Left ventricle myocardium inferior (tissue), 1 donor: ENCODE data around the gene WNT3A. TPM values are rescaled to one million over a fixed set of nuclear protein-coding genes. Genes with fewer than 3 reads are reported as not detected.

Experiments
- DNase-seq: peaks from one replicate; pipeline ENCODE4 v3.0.0-alpha.2; 2020
- H3K27ac ChIP-seq: fragments of 200-600 bp; replicated peaks from 2 replicates; pipeline ENCODE4 v1.8.0; 2021
- H3K27me3 ChIP-seq: fragments of 200-600 bp; 2 replicates; pipeline ENCODE4 v1.8.0; 2021; ENCODE audit warnings: low read depth
- H3K36me3 ChIP-seq: fragments of 200-600 bp; 2 replicates; pipeline ENCODE4 v1.8.0; 2021
- H3K4me1 ChIP-seq: fragments of 200-600 bp; 2 replicates; pipeline ENCODE4 v1.8.0; 2021
- H3K4me3 ChIP-seq: fragments of 200-600 bp; 2 replicates; pipeline ENCODE4 v1.8.0; 2021; ENCODE audit warnings: mild to moderate bottlenecking, moderate library complexity
- H3K9me3 ChIP-seq: fragments of 200-600 bp; replicated peaks from 2 replicates; pipeline ENCODE4 v1.8.0; 2021
- CTCF ChIP-seq: fragments of 200-600 bp; IDR thresholded peaks from 2 replicates; pipeline ENCODE4 v1.8.0; 2021; ENCODE audit warnings: antibody characterized with exemption, mild to moderate bottlenecking, borderline replicate concordance
- intact Hi-C: fragments of 100-400 bp; cut with micrococcal nuclease; formaldehyde crosslinking; loops from one replicate; pipeline ENCODE4 v1.11.0; 2022
- total RNA-seq: library from RNA; stranded (reverse); fragmentation: NEBNext Ultra II Directional; extraction: Animal tissue kit (Norgen Biotek cat#: 25700); gene quantifications from one replicate; pipeline ENCODE4 v1.2.1, GENCODE V29; 2021
- donor health status: DM: no; HTN: yes; CAD: no; lungs with severe emphysema.

WNT3A gene
- total RNA-seq, 1 donor from 2014 or later = not detected

DNA sequence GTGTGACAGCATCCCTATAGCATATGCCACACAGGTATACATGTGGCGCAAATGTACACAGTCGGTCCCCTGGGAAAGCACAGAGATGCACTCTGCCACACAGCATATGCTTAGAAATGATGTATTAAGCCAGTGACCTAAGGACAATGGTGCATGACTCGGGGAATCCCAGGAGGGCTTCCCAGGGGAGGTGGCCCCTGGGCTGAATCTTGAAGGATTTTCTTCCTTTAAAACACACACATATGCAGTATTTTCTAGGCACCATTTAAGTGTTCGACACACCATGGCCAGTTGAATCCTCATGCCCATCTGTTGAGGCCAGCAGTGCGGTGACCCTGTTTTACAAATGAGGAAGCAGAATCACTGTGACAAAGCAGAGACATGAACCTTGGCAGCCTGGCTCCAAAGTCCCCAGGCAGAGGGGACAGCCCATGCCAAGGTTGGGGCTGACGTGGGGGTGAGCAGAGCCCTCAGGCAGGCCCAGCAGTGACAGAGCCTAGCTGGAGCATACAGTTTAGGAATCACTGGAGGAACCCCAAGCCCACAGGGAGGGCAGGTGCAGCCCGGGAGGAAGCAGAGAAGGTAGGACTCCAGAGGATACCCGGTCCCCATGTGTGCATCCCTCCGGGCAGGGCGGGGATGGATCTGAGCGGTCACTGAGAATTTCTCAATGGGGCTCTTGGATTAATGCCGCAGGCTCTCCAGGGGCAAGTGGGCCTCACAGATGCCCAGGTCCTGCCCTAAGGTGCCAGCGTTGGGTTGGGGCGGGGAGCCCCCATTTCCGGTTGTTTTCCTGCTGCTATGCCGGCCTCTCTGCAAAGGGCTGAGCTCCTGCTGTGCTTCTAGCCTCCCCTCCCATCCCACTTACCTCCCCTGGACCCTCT, 28.4 kb downstream of the WNT3A start:
- DNase-seq = no peak

GRCh38 chr1:228035844-228036243, 29.0 kb downstream of the WNT3A start:
- intact Hi-C loops = no loop called here
- no peak overlapping the region for H3K4me3 ChIP-seq
- H3K36me3 ChIP-seq = no peaks in the 10 kb centered on the region
- no peak for DNase-seq
- peaks cover 10% of the 10 kb centered on the region for H3K4me1 ChIP-seq
- TF ChIP-seq CTCF = no peak
- H3K27me3 ChIP-seq = peaks cover 78% of the 10 kb centered on the region
- H3K9me3 ChIP-seq = peaks cover 16% of the 10 kb centered on the region
- no peak overlapping the region for H3K27ac ChIP-seq

More for the DNA sequence above, 28.4 kb downstream of the WNT3A start:
- Histone ChIP-seq H3K4me1 (peaks cover 10% of the 10 kb centered on the region), H3K36me3 (no peaks in the 10 kb centered on the region), H3K4me3 (no peak overlapping the region), H3K27ac (no peak overlapping the region), H3K27me3 (peaks cover 79% of the 10 kb centered on the region), H3K9me3 (peaks cover 16% of the 10 kb centered on the region)
- no peak for TF ChIP-seq CTCF
- intact Hi-C loops = no loop called here

DNA sequence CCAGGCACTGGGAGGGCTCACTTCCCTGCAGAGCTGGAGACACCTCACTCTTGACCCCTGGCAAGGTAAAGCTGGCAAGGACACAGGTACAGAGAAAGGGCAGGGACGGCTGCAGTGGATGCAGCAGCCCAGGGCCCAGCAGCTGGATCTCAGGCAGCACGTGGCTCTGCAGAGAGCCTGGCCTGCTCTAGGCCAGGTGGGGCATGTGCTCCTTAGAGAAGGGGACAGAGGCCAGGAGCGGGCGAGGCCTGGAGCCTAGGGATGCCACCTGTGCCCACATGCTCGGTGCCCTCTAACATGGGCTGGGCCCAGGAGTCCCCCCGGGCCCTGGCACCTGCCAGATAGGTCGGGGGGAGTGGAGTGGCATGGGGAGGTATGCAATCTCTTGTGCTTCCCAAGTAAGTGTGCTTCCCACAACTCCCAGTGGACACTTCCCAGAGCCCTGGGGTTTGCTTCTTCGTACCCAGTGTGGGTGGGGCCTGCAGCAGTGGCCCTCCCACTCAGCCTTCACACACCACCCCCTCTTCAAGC, 30.0 kb downstream of the WNT3A start:
- no peak for DNase-seq
- Histone ChIP-seq H3K27ac (no peak overlapping the region), H3K4me3 (no peak overlapping the region), H3K9me3 (peaks cover 16% of the 10 kb centered on the region), H3K36me3 (no peaks in the 10 kb centered on the region), H3K27me3 (peaks cover 78% of the 10 kb centered on the region), H3K4me1 (peaks cover 10% of the 10 kb centered on the region)
- TF ChIP-seq CTCF = no peak
- intact Hi-C loops = no loop called here

GRCh38 chr1:228037401-228038386, 30.9 kb downstream of the WNT3A start:
- no peaks in the 10 kb centered on the region for H3K36me3 ChIP-seq
- intact Hi-C loops = no loop called here
- peaks cover 76% of the 10 kb centered on the region for H3K27me3 ChIP-seq
- H3K4me1 ChIP-seq = peaks cover 10% of the 10 kb centered on the region
- peaks cover 13% of the 10 kb centered on the region for H3K9me3 ChIP-seq
- TF ChIP-seq CTCF = no peak
- DNase-seq = no peak
- H3K4me3 ChIP-seq = peak overlapping the region; percentile 46
- no peak overlapping the region for H3K27ac ChIP-seq

- peaks cover 81% of the 10 kb centered on the region for H3K27me3 ChIP-seq
- H3K4me1 ChIP-seq = peaks cover 10% of the 10 kb centered on the region
- no peaks in the 10 kb centered on the region for H3K36me3 ChIP-seq
- intact Hi-C loops = no loop called here
- DNase-seq = no peak
- TF ChIP-seq CTCF = no peak
- no peak overlapping the region for H3K4me3 ChIP-seq
- H3K9me3 ChIP-seq = peaks cover 5% of the 10 kb centered on the region
- H3K27ac ChIP-seq = no peak overlapping the region
These were observed 31.7 kb downstream of the WNT3A start for GRCh38 chr1:228038387-228039005.
